ENCODE measurements around the gene MAPKAPK2. TPM values are rescaled to one million over a fixed set of nuclear protein-coding genes. Genes with fewer than 3 reads are reported as not detected.
A peak's percentile ranks its signal among the peaks of the same experiment; 100 is the strongest.

The MAPKAPK2 gene
- total RNA-seq, 1 donor from 2014 or later, result 77.7 TPM

DNA sequence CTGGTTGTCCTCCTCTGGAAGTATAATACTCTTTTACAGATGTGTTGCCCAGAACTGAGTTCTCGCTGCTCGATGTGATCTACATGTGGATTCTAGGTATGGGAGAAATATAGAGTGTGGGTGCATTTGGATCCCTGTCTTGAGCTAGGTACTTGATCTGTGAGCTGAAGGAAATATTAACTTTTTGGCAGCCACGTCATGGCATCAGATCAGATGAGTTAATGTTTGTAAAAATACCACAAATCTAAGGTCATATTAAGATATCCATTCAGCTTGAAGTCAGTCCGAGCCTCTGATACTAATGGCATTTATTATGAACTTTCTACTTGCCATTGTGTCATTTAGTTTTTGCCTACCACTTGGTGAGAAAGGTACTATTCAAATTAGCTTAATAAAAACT, 24.6 kb downstream of the MAPKAPK2 start:
- TF ChIP-seq, protein P1, sequence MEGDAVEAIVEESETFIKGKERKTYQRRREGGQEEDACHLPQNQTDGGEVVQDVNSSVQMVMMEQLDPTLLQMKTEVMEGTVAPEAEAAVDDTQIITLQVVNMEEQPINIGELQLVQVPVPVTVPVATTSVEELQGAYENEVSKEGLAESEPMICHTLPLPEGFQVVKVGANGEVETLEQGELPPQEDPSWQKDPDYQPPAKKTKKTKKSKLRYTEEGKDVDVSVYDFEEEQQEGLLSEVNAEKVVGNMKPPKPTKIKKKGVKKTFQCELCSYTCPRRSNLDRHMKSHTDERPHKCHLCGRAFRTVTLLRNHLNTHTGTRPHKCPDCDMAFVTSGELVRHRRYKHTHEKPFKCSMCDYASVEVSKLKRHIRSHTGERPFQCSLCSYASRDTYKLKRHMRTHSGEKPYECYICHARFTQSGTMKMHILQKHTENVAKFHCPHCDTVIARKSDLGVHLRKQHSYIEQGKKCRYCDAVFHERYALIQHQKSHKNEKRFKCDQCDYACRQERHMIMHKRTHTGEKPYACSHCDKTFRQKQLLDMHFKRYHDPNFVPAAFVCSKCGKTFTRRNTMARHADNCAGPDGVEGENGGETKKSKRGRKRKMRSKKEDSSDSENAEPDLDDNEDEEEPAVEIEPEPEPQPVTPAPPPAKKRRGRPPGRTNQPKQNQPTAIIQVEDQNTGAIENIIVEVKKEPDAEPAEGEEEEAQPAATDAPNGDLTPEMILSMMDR (conservative IDR thresholded peaks at IDR 0.05), result no peak
- H3K4me1 Mint-ChIP-seq, result peaks cover 69% of the 10 kb centered on the region

DNA sequence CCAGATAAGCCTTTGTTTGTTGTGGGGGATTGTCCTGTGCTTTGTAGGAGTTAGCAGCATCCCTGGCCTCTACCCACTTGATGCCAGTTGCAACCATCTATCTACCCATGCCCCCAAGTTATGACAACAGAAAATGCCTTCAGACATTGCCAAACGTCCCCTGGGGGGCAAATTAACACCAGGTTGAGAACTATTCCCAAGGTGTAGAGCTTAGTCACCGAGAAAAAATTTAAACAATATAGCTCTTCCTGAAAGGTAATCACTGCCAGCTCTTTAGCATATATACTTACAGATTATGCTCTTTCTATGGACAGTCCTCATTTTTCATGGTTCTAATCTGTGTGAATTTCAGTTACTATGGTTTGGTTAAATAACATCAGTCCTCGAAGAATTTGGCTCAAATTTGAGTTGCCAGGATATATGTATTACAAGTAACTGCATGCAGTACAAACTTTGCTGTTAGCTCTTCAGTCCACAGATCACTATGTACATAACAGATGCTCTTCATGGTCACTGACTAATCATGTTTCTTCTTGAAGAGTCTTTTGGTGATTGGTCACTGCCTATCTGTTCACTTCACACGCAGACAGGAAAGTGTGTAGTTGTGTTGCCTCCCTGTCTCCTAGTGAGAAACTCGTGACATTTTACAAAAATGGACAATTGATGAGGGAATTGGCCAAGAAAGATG, 25.2 kb downstream of the MAPKAPK2 start:
- no peak for DNase-seq (ENCODE audit: low read depth, low spot score)
- H3K9me3 Mint-ChIP-seq, result no peaks in the 10 kb centered on the region
- TF ChIP-seq, protein P1 (conservative IDR thresholded peaks at IDR 0.05), result no peak
- no peaks in the 10 kb centered on the region for H3K27me3 Mint-ChIP-seq (ENCODE audit: low read depth)
- no peak overlapping the region for H3K27ac Mint-ChIP-seq (ENCODE audit: unreplicated experiment)
- peaks cover 66% of the 10 kb centered on the region for H3K4me1 Mint-ChIP-seq
- no peaks in the 10 kb centered on the region for H3K36me3 Mint-ChIP-seq (ENCODE audit: low read depth)
- no peak overlapping the region for H3K4me3 Mint-ChIP-seq

More for the DNA sequence above, 24.6 kb downstream of the MAPKAPK2 start:
- Mint-ChIP-seq H3K9me3 (no peaks in the 10 kb centered on the region), H3K27me3 (ENCODE audit: low read depth) (no peaks in the 10 kb centered on the region), H3K27ac (ENCODE audit: unreplicated experiment) (no peak overlapping the region), H3K4me3 (no peak overlapping the region), H3K36me3 (ENCODE audit: low read depth) (no peaks in the 10 kb centered on the region)
- no peak for DNase-seq (ENCODE audit: low read depth, low spot score)

DNA sequence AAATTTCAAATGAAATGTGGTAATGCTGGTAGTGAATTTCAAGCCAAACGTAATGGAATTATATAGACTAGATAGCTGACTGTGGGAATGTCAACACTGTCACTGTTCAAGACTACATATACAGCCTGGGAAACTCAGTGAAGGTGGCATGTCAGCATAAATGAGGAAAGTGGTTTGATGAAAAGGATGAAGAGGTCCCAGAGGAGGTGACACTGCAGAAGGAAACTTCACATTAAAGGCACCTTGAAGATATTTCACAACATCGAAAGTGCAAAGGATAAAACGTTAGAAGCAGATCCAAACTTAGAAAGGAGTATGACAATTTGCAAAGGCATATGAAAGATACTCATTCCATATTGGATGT, 25.7 kb downstream of the MAPKAPK2 start:
- H3K4me1 Mint-ChIP-seq, result peaks cover 61% of the 10 kb centered on the region
- TF ChIP-seq, protein P1 (conservative IDR thresholded peaks at IDR 0.05), result no peak
- H3K27me3 Mint-ChIP-seq (ENCODE audit: low read depth), result no peaks in the 10 kb centered on the region
- no peak overlapping the region for H3K4me3 Mint-ChIP-seq
- H3K27ac Mint-ChIP-seq (ENCODE audit: unreplicated experiment), result no peak overlapping the region
- H3K36me3 Mint-ChIP-seq (ENCODE audit: low read depth), result no peaks in the 10 kb centered on the region
- H3K9me3 Mint-ChIP-seq, result no peaks in the 10 kb centered on the region
- DNase-seq (ENCODE audit: low read depth, low spot score), result no peak

DNA sequence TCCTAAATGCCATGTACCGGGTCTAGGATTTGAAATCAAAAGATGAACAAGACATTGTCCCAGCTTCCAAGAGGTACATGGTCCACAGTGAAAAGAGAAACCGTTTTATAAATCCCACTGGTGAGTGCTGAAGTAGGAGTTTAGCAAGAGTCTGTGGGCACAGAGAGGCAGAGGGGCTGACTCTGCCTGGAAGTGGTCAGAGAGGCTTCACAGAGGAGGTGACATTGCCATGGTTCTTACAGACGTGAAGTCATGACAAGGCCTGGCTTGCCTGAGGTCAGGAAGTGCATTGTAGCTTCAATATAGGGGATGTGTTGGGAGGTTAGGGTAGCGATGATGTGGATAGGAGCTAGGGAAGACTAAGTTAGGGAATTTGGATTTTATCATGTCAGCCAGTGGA, 28.4 kb downstream of the MAPKAPK2 start:
- Mint-ChIP-seq H3K4me1 (peaks cover 52% of the 10 kb centered on the region), H3K9me3 (no peaks in the 10 kb centered on the region), H3K27ac (ENCODE audit: unreplicated experiment) (peak overlapping the region; percentile 65), H3K27me3 (ENCODE audit: low read depth) (no peaks in the 10 kb centered on the region), H3K36me3 (ENCODE audit: low read depth) (no peaks in the 10 kb centered on the region), H3K4me3 (no peak overlapping the region)
- TF ChIP-seq, protein P1 (conservative IDR thresholded peaks at IDR 0.05), result no peak
- DNase-seq (ENCODE audit: low read depth, low spot score), result no peak

DNA sequence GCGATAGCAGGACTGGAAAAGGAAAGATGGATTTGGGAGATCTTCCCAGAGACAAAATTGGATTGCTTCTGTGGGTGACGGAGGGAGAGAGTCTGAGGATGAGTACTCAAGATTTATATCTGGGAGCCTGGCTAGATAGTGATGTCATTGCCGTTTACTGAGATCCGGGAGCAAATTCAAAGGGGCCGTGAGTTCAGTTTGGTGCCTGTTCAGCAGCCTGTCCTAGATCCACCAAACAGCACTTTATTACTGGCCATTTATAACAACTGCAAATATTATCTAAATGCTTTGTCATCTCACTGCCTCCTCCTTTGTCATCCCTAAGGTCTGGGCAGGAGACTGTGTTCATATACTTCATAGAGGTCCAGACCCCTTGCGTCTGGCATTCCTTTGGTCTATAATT, 29.2 kb downstream of the MAPKAPK2 start:
- Mint-ChIP-seq H3K36me3 (ENCODE audit: low read depth) (no peaks in the 10 kb centered on the region), H3K27ac (ENCODE audit: unreplicated experiment) (peak overlapping the region; percentile 35), H3K4me1 (peaks cover 45% of the 10 kb centered on the region), H3K4me3 (no peak overlapping the region), H3K27me3 (ENCODE audit: low read depth) (no peaks in the 10 kb centered on the region), H3K9me3 (no peaks in the 10 kb centered on the region)
- TF ChIP-seq, protein P1 (conservative IDR thresholded peaks at IDR 0.05), result no peak
- no peak for DNase-seq (ENCODE audit: low read depth, low spot score)

All from neural crest cell (in vitro differentiated cells).